Activated gamma-delta T cell (primary cell): ENCODE results near the gene OR5B12.
"Not testable (repeated sequence)": the region's sequence is repeated elsewhere in the genome, so short reads cannot be mapped to it uniquely, and the experiment has no call there.

Experiments used
- DNase-seq: peaks from one replicate; lab custom pipeline; 2025; lab: John Stamatoyannopoulos, UW
- total RNA-seq, 2 donors: gene quantifications; one replicate each; lab custom pipeline; 2026; lab: John Stamatoyannopoulos, UW

The OR5B12 gene
- total RNA-seq: 0 to 0.22 reads per million in 2 donors

DNA sequence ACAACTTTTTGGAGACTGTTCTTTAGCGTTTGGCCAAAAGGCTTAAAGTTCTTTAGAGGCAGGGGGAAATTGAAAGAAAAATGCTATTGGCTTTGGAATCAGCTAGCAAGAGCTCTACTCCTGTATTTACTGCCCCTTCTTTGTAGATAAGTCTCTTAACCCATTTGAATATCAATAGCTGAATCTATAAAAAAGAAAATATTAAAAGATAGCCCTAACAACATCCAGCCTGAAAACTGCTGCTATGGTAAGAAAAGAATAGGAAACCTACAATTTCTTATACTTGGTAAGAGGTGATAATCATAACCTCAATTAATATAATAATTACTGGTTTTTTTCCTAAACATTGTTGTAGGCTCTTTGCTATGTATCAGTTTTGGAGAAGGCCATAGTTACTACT lies at the start of gene OR5B12:
Gene OR5B12 (minus strand): TSS at position 101 of the 400 bp plus-strand sequence. CDS start 2,085 bp downstream, outside the sequence.
- DNase-seq: no peak

DNA sequence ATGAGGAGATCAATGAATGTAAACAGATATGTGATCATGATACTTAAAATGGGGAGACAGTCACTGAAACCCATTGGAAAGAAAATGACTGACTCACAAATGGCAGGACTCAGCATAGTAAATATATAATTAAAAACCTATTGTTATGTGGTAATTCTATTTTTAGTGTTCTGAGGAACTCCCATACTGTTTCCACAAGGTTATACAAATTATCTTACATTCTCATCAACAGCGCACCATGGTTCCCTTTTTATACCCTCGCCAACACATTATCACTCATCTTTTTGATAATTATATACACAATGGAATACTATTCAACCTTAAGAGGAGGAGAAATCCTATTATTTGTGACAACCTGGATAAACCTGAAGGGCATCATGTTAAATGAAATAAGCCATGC lies 48.8 kb upstream of the OR5B12 start:
- DNase-seq: no peak

DNA sequence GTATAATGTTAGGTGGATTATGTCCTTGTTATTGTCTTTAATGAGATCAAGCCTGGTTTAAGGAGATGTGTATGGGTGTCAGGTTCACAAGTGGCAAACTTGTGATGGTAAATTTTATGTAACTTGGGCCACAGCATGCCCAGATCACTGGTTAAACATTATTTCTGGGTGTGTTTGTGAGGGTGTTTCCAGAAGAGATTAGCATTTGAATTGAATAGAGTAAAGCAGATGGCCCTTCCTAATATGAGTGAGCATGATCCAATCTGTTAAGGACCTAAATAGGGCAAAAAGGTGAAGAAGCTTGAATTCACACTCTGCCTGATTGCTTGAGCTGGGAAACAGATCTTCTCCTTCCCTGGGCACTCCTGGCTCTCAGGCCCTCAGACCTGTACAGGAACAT lies 45.1 kb upstream of the OR5B12 start:
- no peak for DNase-seq

DNA sequence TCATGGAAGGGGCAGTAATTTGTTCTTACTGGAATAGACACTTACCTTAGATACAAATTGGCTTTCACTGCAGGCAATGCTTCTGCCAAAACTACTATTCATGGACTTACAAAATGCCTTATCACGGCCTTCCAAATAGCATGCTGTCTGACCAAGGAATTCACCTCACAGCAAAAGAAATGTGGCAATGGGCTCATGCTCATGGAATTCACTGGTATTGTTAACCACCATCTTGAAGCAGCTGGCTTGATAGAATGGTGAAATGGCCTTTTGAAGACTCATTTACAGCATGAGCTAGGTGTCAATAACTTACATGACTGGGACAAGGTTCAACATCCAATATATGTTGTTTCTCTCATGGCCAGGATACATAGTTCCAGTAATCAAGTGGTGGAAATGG lies 43.9 kb upstream of the OR5B12 start:
- no peak for DNase-seq

DNA sequence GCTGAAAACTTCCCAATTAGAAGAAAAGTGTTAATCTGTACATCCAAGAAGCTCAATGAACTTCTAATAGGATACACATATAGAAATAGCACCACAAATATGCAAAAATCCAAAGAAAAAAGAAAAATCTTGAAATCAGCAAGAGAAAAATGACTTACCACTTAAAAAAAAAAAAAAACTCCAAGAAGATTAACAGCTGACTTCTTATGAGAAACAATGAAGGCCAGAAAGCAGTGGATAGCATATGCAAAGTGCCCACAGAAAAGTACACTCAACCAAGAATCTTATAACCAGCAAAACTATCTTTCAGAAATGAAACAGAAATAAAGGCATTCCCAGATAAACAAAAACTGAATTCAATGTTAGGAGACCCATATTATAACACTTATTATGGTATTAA lies 29.9 kb upstream of the OR5B12 start:
- DNase-seq: no peak

DNA sequence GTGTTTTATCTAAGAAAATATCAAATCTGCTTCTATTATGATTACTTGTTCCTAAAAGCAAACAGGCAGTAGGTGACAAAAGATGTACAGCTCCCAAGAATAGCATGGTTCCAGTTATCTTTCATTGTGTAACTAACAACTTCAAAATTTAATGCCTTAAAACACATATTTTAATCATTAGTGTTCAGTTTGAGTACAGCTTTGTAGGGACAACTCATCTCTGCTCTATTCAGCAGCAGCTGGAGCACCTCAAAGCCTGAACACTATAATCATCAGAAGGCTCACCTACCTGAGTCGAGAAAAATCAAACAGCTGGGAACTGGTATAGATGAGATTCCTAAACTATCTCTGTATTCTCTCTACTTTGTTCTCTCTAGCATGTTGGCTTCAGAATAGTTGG lies 24.3 kb upstream of the OR5B12 start:
- no peak for DNase-seq

DNA sequence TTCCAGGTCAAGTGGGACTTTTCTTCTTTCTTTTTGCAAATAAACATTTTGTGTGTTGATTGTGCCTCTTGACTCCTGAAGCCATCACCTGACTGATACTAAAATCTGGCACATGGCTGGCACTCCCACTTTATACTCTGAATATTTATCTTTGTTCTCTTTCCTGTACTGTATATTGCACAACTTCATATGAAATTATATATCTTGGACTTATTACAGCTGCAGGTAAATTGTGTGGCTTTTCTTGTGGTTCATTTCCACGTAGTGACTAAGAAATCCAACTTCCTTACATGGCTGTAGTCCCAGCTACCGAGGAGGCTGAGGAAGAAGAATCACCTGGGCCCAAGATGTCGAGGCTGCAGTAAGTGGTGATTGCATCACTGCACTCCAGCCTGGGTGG lies 23.7 kb upstream of the OR5B12 start:
- DNase-seq: no peak

DNA sequence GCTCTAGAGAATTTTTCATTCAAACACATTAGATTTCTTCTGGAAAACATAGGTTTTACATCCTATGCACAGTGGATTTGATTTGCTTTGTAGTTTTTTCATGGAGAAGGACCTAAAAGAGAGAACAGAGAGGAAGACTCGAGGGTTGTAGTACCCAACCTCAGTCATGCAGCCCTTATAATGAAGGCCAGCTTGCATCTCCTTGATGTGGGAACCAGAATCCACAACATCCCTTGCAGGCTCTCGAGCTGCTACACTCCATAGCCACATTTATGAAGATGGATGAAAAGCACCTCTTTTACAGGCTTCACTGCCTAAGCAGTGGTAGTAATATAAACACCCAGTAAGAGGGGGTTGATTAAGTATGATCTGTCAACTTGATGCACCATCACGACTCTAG lies 9.5 kb upstream of the OR5B12 start:
- no peak for DNase-seq

DNA sequence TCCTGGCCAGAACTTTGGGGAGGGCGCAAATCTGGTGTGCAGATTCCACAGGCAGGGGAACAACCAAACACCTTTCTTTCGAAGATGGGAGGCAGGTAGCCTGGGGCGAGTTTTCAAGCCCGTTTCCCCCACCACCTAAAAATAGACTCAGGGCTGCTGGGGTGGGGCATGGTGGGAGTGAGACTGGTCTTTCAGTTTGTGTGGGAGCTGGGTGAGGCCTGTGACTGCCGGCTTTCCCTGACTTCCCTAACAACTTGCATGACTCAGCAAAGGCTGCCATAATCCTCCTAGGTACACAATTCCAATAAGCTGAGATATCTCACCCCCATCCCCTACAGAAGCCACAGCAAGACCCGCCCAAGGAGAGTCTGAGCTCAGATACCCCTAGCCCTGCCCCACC lies 4.3 kb upstream of the OR5B12 start:
- no peak for DNase-seq

DNA sequence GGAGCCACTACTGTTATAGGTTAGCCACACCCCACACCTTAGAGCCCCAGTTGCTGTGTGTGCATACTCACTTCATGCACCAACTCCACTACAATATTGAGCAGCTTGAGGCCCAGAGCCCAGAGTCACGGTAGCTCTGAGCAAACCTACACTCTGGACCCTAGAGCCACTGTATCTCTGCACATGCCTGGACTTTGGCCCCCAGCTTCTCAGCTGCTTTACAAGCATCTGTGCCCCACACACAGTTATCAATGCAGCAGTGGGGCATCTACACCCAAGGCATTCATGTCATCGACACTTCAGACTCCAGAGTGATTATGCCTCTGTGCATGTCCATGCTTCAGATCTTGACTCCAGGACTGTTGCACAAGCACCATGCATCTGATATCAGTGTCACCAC lies 2.3 kb upstream of the OR5B12 start:
- no peak for DNase-seq

DNA sequence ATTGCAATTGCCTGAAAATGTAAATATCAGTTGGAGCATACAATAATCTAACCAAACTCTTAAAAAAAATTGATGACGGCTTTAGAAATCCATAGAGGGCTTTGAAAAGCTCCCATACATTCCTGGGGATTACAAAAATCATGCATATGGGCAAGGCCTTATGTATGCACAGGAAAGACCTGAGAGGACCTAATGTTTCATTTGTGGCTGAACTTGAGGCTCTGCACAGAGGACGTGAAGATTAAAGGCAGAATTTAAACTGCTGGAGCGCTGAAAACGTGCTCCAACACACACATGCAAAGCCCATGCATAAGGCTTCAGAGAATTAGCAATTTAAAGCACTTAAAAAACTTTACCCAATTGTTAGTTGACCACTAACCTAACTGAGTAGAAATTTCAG lies 3.5 kb downstream of the OR5B12 start:
- no peak for DNase-seq

DNA sequence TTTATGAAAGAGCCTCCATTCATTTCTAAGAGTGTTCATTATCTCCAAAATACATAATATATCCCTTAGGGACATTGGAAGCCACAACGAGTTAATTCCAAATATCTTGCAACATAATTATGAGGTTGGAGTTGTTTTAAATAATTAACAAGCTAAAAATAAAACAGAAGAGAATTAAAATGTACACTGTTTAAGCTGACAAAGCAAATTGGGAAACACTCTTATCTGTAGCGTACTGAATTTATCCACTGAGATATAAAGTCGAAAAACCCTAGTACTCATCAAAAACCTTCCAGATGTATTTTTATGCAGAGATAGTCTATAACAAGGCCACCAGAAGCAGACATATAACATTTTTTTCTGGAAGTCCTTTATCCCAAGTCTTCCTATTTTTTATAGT lies 7.8 kb downstream of the OR5B12 start:
- no peak for DNase-seq

DNA sequence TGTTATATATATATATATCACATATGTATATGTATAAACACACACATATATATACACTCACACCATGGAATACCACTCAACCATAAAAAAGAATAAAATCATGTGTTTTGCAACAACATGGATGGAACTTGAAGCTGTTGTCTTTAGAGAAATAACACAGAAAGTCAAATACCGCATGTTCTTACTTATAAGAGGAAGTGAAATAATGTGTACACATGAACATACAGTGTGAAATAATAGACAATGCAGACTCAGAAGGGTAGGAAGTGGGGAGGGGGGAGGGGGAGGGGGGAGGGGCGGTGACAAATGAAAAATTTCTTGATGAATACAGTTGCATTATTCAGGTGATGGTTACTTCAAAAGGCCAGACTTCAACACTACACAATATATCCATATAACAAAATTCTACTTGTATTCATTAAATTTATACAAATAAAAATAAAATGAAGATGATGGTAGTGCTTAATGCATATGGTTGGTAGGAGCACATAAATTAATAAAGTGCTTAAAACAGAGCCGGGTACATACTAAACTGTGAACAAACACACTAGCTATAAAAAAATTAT lies 8.3 kb downstream of the OR5B12 start:
- DNase-seq: no peak

DNA sequence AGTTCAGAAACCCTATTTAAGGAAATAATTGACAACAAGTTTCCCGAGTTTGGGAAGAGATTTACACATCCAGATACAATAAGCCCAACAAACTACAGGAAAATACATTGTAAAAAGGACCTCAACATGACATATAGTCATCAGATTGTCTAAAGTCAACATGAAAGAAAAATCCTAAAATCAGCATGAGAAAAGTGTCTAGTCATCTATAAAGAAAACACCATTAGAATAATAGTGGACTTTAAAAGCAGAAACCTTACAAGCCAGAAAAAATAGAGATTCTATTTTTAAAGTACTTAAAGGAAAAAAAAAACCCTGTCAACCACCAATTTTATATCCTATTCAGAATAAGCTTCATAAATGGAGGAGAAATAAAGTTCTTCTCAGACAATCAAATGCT lies 12.8 kb downstream of the OR5B12 start:
- DNase-seq: no peak

DNA sequence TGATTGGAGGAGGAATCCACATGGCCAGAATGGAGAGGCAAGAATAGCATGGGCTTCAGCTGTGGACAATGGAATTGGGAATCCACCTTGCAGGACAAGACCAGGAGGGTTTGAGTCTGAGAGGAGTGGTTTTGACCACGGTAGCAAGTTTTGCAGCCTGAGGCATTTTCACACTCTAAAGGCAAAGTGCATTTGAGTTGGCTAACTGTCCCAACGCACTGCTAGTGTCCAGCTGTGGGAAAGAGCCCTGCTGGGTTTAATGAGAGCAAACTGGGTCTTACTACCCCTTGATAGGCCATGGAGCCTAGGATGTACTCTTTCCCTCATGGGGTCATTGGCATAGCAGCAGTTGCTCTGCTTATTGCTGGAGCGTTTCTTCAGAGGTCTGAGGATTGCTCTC lies 14.0 kb downstream of the OR5B12 start, which contains the start of gene OR5B2:
Gene OR5B2 (minus strand): TSS at position 101 of the 400 bp plus-strand sequence. CDS start 4,860 bp downstream, outside the sequence.
- DNase-seq: no peak

DNA sequence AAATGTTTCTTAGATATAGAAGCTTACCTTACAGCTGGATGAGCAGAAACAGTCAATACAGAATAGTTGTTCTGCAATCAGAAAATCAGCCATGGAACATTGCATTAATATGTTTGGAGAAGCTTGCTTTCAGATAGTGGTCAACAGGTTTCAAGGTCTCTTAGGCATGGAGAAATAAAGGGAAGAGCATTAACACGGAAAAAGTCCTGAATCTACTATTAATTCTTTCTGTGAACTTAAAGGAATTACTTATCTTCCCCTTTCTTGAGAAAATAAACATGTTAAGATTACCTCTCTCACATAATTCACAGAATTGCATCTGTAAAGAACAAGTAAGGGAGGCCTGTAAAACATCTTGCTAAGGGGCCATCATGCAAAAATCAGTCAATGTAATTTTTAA lies 35.3 kb downstream of the OR5B12 start, which contains the start of gene OR5B3:
Gene OR5B3 (minus strand): TSS at position 101 of the 400 bp plus-strand sequence. CDS start 3,465 bp downstream, outside the sequence.
- no peak for DNase-seq

DNA sequence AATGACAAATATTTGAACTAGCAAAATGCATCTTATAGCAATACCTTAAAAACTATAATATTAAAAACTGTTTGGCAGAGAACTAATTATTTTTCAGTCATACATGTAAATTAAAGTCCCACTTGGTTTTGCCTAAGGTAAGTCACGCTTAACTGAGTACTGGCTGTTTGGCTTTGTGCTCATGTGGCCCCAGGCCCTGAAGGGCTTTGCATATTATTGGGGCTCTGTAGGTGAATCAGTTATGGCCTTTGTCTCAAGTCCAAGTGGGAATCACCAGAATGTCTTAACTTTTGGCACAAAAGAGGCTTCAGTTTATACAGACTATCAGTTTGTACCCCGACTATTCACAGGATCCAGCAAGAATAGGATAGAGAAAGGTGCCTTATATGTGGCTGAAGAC lies 42.4 kb downstream of the OR5B12 start:
- DNase-seq: not testable (repeated sequence)

DNA sequence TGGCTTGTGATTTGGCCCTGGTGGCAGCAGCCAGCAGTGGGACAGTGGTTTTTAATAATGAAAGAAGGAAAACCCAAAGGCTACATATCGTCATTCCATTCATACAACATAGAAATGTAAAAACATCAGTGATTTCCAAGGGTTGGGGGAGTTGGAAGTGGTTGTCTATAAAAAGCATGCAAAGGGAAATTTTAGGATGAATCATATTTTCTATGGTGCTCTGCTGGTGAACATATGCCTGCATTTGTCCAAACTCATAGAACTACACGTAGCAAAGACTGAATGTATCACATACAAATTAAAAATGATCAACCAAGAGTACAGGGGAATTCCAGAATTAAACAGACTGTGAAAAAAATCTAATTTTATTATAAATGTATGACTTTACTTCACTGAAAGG lies 46.5 kb downstream of the OR5B12 start:
- DNase-seq: no peak

DNA sequence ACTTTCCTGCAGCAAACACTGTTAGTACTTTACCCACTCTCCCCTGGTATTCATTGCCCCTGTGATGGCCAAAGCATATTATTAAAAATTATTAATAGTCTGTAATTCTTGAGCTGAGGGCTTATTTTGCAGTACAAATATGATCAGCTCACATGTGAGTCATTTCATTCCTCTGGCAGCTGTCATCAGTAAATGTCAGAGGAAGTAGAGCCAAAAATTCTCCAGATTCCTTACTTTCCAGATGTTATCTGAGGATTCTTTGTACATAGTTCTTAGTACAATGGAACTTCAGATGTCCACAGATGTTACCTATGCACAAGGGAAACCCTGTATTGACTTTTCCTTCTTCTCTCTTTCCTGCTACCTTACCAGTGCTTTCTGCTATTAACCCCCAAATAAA lies 47.8 kb downstream of the OR5B12 start:
- DNase-seq: no peak

DNA sequence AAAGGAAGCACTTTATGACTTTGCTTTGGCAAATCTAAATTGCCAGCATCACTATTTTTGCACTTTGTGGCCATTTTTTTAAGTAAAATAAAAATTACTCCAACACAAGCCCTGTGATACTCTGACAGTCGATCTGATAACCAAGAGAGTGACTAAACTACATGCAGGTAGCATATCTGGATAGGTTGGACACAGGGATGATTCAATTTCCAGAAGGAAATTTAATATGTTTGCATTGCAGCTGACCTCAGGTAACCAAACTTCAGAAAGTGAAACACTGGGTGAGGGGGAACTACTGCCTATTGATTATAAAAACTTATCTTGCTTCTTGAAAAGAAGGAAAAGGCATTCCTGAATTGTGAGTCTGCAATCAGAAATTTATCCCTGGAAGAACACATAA lies 49.3 kb downstream of the OR5B12 start:
- no peak for DNase-seq

DNA sequence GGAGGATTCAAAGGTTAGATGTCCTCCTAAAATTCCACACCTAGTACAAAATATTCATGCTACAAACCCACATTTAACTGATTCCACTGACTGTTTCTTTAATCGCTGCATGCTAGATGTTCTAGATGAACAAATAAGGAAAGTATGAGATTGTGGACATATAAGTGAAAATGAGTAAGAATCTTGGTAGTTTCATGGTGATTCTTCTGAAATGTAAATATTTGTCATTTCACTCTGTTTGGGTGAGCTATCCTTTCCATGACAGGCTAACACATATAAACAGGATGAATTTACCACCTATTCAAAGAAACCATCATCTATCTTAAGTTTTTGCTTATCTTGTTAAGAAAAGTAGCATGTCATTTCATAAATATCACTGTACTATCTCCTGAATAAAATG lies 50.2 kb downstream of the OR5B12 start:
- no peak for DNase-seq

DNA sequence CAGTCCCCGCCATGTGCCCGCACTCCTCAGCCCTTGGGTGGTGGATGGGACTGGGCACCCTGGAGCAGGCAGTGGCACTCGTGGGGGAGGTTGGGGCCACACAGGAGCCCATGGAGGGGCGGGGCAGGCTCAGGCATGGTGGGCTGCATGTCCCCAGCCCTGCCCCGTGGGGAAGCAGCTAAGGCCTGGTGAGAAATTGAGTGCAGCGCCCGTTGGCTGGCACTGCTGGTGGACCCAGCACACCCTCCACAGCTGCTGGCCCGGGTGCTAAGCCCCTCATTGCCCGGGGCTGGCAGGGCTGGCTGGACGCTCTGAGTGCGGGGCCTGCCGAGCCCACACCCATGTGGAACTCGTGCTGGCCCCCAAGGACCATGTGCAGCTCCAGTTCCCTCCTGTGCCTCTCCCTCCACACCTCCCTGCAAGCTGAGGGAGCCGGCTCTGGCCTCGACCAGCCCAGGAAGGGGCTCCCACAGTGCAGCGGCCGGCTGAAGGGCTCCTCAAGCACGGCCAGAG lies 51.4 kb downstream of the OR5B12 start:
- DNase-seq: no peak
